GM19438 (cell line): Measurements from ENCODE around the gene CDCA8.

Source experiments
- ATAC-seq: cut with Tn5 transposase; IDR thresholded peaks from one replicate; pipeline ENCODE4 v1.9.1; 2021; ENCODE audit warnings: low read depth; ENCODE audit not compliant: unreplicated experiment

Gene CDCA8

DNA sequence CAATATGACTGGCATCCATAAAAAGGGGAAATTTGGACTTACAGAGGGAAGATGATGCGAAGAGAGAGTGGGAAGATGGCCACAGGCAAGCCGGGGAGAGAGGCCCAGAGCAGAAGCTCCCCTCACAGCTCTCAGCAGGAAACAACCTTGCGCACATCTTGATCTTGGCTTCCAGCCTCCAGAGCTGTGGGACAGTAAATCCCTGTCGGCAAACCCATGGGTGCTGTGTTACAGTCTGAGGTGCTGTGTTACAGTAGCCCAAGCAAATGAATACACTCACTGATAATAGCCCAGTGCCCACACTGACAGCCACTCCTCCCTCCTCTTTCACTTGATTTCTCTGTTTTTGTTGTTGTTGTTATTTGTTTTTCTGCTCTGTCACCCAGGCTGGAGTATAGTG, 22.4 kb downstream of the CDCA8 start:
- ATAC-seq: no peak

DNA sequence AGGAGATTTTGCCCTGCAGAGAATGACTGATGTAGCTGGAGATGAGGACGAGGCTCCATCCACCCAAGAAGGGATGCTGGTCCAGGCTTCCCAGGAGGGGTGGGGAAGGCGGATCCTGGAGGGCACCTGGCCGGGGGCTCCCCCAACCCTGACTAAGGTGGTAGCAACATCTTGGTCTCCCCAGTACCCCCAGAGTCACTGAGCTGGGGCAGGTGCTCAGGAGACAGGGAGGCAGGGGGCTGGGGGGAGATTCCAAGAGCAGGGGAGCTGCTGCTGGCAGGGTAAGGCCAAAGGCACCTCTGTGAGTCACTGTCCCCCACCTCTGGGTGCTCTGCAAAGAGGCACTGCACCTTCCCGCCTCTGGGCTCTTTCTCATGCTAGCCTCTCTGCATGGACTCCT, 24.0 kb downstream of the CDCA8 start:
- no peak for ATAC-seq

DNA sequence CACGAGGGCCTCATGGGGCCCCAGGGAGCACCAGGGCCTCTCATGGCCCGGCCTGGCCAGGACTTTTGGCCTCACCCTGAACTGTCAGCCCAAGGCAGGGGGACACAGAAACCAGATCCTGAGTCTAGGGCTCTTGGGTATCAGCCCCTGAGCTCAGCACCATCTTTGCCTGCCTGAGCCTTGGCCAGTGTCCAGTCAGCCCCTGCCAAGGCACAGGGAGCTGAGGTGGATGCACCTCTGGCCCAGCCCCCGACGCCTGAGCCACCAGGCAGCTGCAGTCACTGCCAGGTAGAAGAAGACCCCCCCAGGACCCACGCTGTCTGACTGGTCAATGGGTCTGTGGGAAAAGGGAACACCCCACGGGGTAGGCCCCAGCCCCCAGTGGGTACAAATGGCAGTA, 25.3 kb downstream of the CDCA8 start:
- ATAC-seq: no peak

DNA sequence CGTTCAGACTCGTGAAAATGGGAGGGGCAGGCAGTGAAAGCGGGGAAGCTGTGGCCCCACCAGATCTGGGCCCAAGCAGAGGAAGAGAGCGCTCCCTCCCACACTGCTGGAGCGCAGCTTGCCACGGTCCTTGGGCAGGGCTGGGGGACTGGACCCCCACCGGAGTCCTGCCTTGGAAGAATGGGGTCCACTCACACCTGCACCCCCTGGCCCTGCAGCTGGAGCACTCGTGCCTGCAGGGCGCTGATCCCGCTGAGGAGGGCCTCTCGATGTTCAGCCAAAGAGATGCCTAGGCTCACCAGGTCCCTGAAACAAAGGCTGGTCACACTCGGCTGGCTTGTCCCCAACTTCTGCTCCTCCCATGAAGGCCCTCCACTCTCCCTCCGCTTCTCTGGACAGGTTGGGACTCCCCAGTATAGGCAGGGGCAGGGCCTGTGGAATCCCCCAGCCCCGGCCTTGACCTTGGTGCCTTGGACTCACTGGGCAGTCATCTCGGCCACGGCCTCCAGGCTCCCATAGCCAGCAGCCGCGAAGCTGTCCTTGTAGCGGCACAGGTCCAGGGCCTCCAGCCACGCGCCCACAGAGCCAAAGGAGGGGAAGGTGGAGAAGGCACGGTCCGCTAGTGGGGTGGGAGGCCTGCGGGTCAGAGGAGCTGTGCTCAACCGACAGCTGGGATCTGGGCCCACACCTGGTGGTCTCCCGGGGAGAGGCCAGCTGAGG, 26.0 kb downstream of the CDCA8 start:
- no peak for ATAC-seq

DNA sequence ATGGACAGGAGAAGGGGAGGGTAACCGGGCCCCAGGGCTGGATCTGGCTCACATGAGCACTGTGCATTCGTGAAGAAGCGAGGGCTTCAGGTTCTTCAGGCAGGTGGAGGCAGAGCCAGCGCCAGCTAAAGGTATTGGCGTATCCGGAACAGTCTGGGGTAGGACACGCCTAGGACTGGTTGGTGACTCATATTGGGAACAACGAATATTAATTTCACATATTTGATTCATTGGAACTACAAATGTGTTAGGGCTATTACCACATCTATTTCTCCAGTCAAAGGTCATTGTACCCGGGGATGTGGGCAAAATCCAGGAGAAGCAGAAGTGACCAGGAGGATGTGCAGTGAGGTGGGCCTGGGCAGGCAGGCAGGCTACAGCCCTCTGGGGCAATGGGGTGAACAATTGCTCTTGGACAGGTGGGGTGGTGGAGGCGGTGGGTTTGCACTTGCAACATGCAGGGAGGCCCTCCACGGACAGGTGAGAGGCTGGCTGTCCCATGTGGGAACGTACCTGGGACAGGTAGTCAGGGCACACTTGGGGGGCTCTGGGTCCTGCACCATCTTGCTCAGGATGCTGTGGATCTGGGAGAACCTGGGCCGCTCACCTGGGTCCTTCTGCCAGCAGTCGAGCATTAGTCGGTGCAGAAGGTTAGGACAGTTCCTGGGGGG, 26.7 kb downstream of the CDCA8 start:
- no peak for ATAC-seq

DNA sequence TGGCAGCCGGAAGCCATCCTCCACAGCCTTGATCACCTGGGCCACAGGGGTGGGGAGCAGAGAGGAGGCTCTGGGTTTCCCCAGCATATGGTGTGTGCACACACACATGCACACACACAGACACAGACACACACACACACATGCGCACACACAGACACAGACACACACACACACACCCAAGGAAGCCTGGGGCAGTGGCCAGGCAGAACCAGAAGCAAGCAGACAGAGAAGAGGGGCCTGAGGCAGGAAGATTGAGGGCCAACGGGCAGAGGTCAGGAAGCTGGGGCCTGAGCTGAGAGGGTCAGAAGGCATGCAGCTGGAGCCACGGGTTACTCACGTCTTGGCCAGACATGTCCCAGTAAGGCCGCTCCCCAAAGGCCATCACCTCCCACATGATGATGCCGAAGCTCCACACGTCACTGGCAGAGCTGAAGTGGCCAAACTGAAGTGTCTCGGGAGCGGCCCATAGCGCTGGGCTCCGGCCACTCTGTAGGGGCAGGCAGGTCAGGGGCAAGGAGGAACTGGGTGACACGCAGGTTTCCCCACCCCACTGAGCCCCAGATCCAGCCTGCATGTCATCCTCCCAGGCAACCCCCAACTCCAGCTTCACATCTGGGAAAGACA, 27.4 kb downstream of the CDCA8 start:
- ATAC-seq: no peak

DNA sequence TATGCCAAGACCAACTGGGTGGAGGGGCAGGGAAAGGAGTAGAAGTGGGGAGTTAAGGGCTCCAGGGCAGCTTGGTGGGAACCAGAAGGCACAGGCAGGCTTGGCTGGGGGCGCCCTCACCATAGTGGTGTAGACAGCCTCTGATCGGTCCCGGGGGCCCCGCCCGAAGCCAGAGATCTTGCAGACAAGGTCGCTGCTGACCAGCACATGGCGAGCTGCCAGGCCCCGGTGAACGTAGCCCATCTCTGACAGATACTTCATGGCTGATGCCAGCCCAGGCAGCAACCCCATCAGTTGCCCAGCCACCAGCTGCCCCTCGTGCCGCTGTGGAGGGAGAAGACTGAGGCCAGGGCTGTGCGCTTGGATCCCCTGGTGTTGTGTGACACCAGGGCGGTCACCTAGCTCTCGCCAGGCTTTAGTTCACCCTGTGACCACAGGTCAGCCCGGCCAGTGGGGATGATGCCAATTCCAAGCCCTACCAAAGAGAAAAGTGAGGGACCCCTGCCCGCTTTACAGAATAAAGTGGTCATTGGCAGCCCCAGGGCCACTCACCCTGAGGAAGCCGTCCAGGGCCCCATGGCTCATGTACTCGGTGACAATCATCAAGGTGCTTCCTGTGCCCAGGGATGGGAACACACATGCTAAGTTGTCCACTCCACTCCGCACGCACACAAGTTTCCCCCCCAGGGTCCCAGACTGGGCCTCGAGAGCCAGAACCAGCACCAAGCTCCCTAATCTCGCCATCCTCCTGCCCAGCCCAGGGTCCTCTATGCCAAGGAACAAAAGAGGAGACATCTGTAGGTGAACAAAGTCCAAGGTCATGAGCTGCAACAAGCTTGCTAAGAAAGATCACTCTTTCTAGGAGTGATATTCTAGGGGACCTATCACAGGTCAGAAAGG, 28.2 kb downstream of the CDCA8 start:
- ATAC-seq: no peak

DNA sequence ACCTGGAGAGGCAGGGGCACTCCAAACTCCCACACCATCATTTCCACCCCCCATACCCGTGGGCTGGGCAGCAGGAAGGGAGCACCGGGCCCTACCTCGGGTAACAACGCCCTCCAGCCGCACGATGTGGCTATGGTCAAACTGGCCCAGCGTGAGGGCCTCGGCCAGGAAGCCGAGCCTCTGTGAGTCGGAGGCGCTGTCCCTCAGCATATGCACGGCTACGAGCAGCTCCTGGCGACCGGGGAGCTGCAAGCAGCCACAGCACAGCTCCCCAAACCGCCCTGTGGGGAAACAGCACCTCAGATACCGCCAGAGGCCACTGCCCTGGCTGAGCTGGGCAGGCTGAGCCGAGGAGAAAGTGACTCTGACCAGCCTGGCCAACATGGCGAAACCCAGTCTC, 29.2 kb downstream of the CDCA8 start:
- ATAC-seq: no peak

DNA sequence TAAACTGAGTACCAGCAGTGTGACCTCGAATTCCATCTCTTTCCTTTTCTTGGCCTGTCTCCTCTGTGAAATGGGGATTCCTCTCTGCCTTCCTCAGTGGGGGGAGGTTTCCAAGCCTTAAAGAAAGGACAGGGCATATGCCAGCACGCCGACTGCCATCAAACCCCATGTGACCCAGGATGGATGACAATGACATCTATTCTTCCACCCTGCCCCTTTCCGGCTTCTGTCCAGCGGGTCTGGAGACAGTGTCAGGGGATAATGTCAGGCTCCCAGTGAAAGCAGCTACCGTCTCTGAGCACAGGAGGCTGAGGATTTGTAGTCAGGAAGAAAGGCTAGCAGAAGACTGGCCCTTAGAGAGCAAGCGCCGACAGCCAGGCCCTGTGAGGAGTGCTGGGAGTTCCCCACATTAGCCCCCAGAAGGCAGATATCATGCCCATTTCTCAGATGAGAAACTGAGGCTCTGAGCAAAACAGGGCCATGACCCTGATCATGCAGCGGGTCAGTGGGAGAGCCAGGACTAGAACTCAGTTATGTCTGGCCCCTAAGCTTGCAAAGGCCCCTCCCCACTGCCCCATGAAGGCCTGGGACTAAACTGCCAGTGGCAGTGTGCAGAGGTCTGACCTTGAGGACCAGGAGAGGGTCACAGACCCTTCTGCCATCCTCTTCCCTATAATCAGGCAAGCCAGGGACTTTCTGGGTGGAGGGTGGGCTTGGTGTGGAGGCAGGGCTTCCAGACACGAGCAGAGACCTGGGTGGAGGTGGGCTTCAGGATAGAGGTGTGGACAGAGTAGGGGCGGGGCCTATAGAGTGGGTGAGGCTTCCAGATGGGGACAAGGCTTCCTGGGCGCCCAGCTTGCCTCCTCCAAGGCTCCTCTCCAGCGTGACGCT, 30.1 kb downstream of the CDCA8 start:
- no peak for ATAC-seq

DNA sequence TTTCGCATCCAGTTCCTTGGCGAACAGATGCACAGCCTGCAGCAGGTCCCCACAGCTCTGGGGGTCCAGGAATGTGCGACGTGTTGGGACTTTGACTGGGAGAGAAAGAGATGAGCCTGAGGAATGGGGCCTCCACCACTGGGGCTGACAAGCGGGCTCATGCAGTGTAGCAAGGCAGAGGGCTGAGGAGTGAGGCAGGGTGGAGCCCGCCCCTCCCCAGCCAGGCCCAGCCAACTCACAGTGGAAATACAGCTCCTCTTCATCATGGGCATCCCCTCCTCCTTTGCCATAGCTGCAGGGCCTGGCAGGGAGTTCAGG, 30.7 kb downstream of the CDCA8 start:
- ATAC-seq: no peak

DNA sequence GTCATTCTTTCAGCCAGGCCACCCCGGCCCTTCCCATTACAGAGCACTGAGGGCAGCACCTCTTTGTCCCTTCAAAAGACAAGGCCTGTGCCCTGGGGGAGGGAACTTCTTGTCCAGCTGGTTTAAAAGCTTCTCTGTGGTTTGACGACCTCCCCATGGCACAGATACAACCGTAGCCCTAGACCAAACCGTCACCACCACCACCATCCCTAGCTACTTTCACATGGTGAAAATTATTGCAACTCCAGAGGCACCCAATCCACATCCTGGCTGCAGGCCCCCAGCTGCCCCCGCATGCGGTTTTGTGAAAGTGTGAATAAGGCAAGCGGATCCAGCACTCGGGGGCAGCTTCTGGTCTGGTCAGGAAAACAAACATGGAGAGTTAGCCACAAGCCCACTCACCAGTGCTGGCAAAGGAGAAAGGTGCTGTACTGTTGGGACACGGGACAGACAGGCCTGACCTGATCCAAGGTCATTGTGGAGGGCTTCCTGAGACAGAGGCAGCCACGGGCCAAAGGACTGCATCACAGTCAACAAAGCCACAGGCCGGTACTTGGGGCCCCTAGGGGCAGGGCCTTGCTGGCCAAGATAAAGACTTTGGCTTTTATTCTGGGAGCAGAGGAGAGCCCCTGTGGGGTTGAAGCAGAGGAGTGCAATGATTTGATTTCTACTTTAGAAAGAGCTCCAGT, 31.2 kb downstream of the CDCA8 start:
- no peak for ATAC-seq

DNA sequence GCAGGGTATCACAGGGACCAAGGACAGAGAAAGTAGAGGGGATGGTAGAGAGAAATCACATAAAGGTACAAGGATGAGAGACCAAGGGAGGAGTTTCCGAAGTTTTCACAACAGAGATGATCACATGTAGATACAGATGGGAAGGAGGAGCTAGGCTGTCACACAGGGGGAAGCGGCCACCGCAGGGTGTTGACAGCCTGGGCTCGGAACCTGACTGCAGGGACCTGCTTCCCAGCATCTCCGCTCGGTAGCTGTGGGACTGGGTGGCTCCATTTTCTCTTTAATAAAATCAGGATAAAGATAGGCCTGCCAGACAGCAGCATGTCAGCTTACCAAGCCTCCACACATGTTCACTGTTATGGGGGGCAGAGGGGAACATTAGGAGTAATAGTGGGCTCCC, 32.3 kb downstream of the CDCA8 start:
- ATAC-seq: no peak

DNA sequence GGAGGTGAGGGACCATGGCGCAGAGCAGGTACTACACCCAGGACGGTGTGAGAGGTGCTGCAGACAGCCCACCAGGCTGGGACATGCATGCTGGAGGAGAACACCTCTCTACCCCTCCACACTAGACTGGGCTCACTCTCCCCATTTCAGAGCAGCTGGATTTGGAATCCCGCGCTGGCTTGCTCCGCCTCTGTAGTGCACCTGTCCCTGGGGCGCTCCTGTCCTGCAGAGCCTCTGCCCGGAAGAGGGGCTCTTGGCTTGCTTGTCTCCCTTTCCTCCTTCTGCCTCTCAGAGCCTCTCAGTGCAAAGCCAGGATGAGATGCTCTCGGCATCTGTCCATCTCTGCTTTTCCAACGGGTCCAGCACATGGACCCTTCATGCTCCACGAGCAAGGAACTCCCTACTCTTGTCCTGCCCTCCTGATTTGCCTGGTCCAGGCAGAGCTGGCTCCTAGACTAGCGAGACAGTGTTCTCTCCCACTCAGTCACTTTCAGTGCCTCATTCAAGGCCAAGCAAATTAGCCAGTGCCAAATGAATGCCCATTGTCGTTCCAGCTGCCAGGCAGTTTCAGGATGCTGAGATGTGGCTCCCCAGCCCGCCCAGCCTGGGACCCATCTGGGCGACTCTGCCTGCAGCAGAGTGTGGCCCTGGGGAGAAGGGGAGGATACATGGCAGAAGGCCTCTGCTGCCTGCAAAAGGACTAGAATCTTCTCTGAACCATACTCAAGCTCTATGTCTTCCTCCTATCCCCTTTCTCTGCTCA, 33.7 kb downstream of the CDCA8 start:
- no peak for ATAC-seq

DNA sequence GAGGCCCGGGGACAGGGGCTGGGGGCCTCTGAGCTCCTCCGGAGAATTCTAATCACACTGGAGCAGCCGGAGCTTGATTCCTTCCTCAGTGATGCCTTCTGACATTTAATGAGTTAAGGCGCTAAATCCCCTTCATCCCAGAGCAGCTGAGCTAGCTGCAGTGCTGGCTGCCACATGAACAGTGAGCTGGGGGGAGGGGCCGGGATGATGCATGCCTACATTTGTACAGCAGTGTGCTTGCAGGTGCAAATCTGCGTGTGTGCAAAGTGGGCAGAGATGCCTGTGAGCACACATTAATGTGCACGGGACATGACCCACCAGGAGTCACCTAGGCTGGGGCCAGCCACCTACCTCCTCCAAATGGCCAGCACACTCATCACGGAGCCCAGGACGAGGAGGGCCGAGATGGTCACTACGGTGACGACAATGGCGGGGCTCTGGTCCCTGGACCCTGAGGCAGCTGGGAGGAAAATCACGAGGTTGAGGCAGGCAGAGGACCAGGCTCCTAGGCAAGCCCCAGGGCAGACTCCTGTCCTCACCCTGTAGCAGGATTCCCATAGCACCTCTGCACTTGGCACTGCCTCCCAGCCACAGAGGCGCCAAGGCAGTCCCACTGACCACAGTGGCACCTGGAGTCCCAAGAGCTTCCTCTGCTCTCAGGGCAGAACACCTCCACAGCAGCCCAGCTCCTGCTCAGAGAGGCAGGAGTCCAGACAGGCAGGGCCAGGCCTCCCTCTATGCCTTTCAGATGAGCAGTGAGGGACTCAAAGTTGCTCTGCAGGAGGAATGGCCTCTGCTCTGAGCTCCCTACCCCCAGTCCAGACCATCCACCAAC, 34.7 kb downstream of the CDCA8 start:
- no peak for ATAC-seq

DNA sequence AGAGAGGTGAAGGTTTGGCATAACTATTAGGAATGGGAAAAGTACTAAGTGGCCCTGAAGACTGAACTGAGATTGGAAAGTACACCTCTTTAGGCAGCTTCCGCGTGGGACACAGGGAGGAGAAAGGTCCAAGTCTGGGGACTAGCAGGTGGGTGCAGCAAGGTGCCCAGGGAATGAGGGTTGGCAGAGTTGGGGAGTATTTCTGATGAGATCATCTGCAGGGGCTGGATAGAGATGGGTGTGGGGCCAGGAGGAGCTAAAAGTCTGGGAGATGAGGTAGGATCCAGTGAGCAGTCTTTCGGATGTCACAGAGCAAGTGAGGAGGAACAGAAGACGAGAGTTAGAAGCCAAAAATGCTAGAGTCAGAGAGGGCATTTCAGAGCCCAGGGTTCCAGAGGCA, 36.1 kb downstream of the CDCA8 start:
- ATAC-seq: no peak

DNA sequence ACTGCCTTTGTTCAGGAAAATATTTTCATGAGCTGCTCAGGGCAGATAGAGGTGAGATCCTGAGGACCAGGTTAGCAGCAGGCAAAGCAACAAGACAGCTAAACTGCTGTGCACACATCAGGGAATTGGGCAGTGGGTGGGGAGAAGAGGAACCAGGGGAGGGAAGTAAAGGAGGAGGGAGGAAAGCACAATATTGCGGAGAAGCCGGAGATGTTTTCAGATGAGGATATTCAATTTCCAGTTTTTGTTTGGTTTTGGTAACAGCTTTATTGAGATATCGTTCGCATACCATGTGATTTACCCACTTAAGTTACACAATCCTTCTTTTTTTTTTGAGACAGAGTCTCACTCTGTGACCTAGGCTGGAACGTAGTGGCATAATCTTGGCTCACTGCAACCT, 38.1 kb downstream of the CDCA8 start:
- no peak for ATAC-seq

DNA sequence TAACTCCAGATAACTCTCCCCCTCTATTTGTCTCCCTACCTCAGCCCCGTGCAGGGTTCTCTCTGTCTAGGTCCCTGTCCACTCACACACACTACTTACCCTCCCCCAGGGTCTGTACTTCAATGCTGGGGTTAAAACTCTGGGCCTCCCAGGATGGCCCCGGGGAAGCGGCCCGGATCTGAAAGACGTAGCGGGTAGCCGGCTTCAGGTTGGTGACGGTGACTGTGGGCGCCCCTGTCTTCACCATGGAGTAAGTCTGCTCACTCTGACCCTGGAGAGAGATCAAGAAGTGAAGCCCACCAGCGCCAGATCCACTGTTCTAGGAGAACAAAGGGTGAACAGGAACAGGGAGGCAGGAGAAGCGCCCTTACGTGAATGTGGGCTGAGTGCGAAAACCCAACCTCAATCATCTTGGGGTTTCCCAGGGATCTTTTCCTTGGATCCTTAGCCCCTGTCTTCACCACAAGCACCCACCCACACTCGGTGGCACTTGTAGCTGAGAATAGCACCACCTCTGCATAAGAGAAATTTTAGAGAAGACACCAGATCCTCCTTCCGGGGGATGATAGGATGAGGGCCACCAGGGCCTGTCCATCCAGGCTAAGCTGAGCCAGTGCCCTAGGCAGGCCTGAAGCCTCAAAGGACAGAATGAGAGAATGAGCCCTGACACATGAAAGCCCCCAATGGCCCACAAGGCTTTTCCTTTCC, 39.1 kb downstream of the CDCA8 start:
- no peak for ATAC-seq
